Measurements from ENCODE around the gene MYCBP2. TPM values are rescaled to one million over a fixed set of nuclear protein-coding genes. Genes with fewer than 3 reads are reported as not detected.
"Not testable (repeated sequence)": the region's sequence is repeated elsewhere in the genome, so short reads cannot be mapped to it uniquely, and the experiment has no call there.

The MYCBP2 gene
- total RNA-seq, 1 donor from 2014 or later, result 37.4 TPM

DNA sequence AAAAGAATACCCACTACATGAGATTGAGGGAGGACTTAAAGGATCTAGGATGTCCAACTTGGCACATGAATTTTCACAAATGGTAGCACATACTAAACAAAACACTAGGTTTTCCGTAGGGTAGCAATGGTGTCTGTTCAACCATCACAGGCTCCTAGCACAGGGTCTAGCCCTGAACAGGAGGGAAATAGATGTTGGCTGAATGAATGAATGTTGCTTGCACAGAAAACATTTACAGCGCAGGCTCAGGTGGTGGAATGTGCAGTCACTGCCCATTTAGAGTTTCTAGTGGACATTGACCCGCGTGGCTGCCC is 1.9 kb upstream of the MYCBP2 start:
- Histone ChIP-seq H3K36me3 (ENCODE audit: control insufficient read depth, insufficient read depth, low read length) (no peaks in the 10 kb centered on the region), H3K27me3 (ENCODE audit: control insufficient read depth, insufficient read depth, low read length) (no peaks in the 10 kb centered on the region), H3K4me3 (ENCODE audit: low read depth, low read length) (peak overlapping the region; percentile 88)
- FAIRE-seq (peak; percentile 7), DNase-seq (ENCODE audit: low read depth) (no peak)
- TF ChIP-seq, protein P1, sequence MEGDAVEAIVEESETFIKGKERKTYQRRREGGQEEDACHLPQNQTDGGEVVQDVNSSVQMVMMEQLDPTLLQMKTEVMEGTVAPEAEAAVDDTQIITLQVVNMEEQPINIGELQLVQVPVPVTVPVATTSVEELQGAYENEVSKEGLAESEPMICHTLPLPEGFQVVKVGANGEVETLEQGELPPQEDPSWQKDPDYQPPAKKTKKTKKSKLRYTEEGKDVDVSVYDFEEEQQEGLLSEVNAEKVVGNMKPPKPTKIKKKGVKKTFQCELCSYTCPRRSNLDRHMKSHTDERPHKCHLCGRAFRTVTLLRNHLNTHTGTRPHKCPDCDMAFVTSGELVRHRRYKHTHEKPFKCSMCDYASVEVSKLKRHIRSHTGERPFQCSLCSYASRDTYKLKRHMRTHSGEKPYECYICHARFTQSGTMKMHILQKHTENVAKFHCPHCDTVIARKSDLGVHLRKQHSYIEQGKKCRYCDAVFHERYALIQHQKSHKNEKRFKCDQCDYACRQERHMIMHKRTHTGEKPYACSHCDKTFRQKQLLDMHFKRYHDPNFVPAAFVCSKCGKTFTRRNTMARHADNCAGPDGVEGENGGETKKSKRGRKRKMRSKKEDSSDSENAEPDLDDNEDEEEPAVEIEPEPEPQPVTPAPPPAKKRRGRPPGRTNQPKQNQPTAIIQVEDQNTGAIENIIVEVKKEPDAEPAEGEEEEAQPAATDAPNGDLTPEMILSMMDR (IDR thresholded peaks at IDR 0.05; ENCODE audit: insufficient read depth, low read length, severe bottlenecking), result no peak

- Histone ChIP-seq H3K36me3 (ENCODE audit: control insufficient read depth, insufficient read depth, low read length) (no peaks in the 10 kb centered on the region), H3K4me3 (ENCODE audit: low read depth, low read length) (peak overlapping the region; percentile 93), H3K27me3 (ENCODE audit: control insufficient read depth, insufficient read depth, low read length) (no peaks in the 10 kb centered on the region)
- no peak for FAIRE-seq
- DNase-seq (ENCODE audit: low read depth), result peak; percentile 79
- TF ChIP-seq, protein P1 (IDR thresholded peaks at IDR 0.05; ENCODE audit: insufficient read depth, low read length, severe bottlenecking), result no peak
Observed at GRCh38 chr13:77325371-77325980, 1.4 kb downstream of the MYCBP2 start.

GRCh38 chr13:77323858-77324257 is 3.0 kb downstream of the MYCBP2 start:
- H3K4me3 ChIP-seq (ENCODE audit: low read depth, low read length), result no peak overlapping the region
- TF ChIP-seq, protein P1 (IDR thresholded peaks at IDR 0.05; ENCODE audit: insufficient read depth, low read length, severe bottlenecking), result no peak
- FAIRE-seq, result no peak
- H3K27me3 ChIP-seq (ENCODE audit: control insufficient read depth, insufficient read depth, low read length), result no peaks in the 10 kb centered on the region
- no peaks in the 10 kb centered on the region for H3K36me3 ChIP-seq (ENCODE audit: control insufficient read depth, insufficient read depth, low read length)
- DNase-seq (ENCODE audit: low read depth), result no peak

- FAIRE-seq (no peak), DNase-seq (ENCODE audit: low read depth) (no peak)
- Histone ChIP-seq H3K36me3 (ENCODE audit: control insufficient read depth, insufficient read depth, low read length) (peaks cover 2% of the 10 kb centered on the region), H3K27me3 (ENCODE audit: control insufficient read depth, insufficient read depth, low read length) (no peaks in the 10 kb centered on the region), H3K4me3 (ENCODE audit: low read depth, low read length) (no peak overlapping the region)
- TF ChIP-seq, protein P1 (IDR thresholded peaks at IDR 0.05; ENCODE audit: insufficient read depth, low read length, severe bottlenecking), result no peak
Observed at GRCh38 chr13:77319536-77319935, 7.4 kb downstream of the MYCBP2 start.

DNA sequence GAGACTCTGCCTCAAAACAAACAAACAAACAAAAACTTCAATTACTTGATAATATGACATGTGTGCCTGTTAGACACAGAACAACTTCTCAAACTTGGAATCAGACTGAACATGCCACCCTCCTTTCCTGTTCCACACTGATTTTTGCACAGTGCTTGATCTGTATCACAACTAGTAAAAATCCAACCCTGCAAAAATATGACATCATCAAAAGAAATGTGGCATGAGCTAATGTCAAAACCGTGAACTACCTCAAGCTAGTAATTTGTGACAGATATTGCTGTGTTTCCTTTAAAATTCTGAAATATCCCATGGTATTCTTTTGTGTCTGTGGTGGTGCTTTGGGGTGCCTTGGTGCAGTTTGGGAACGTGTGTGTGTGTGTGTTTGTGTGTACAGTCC is 8.2 kb downstream of the MYCBP2 start:
- Histone ChIP-seq H3K4me3 (ENCODE audit: low read depth, low read length) (no peak overlapping the region), H3K27me3 (ENCODE audit: control insufficient read depth, insufficient read depth, low read length) (no peaks in the 10 kb centered on the region), H3K36me3 (ENCODE audit: control insufficient read depth, insufficient read depth, low read length) (peaks cover 2% of the 10 kb centered on the region)
- TF ChIP-seq, protein P1 (IDR thresholded peaks at IDR 0.05; ENCODE audit: insufficient read depth, low read length, severe bottlenecking), result no peak
- DNase-seq (ENCODE audit: low read depth), result no peak
- FAIRE-seq, result no peak

DNA sequence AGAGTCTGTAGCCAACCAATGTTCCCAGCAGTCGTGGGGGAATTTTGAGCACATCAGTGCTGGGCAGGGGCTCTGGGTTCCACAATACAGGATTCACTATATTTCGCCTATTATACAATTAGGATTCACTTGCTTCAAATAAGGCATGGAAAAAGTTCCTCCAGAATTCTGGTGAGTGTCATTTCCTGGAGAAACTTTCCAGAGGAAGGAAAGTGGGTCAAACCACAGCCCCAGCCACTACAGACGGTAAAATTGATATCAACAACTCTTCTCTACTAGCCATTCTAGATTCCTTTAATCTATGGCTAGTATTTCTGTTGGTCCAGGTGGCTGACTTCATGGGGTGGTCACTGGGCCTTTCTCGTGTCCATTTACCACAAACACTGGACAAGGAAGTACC is 10.5 kb downstream of the MYCBP2 start:
- FAIRE-seq (no peak), DNase-seq (ENCODE audit: low read depth) (no peak)
- H3K36me3 ChIP-seq (ENCODE audit: control insufficient read depth, insufficient read depth, low read length), result peaks cover 2% of the 10 kb centered on the region
- H3K27me3 ChIP-seq (ENCODE audit: control insufficient read depth, insufficient read depth, low read length), result no peaks in the 10 kb centered on the region
- TF ChIP-seq, protein P1 (IDR thresholded peaks at IDR 0.05; ENCODE audit: insufficient read depth, low read length, severe bottlenecking), result no peak
- no peak overlapping the region for H3K4me3 ChIP-seq (ENCODE audit: low read depth, low read length)

DNA sequence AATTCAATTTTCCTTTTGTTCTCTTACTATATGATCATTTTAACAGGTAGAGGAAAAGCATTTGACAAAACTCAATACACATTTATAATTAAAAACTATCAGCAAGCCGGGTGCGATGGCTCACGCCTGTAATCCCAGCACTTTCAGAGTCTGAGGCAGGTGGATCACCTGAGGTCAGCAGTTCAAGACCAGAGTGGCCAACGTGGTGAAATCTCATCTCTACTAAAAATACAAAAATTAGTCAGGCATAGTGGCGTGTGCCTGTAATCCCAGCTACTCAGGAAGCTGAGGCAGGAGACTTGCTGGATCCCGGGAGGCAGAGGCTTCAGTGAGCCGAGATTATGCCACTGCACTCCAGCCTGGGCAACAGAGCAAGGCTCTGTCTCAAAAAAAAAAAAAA is 11.4 kb downstream of the MYCBP2 start:
- H3K27me3 ChIP-seq (ENCODE audit: control insufficient read depth, insufficient read depth, low read length); H3K36me3 ChIP-seq (ENCODE audit: control insufficient read depth, insufficient read depth, low read length); FAIRE-seq; H3K4me3 ChIP-seq (ENCODE audit: low read depth, low read length); DNase-seq (ENCODE audit: low read depth): not testable (repeated sequence)

Measured in bronchial epithelial cell (primary cell).